ENCODE data around the gene MTHFSD. TPM values are rescaled to one million over a fixed set of nuclear protein-coding genes. Genes with fewer than 3 reads are reported as not detected.

MTHFSD gene
- total RNA-seq, 1 experiment from 2014 or later = 10.1 TPM

GRCh38 chr16:86497551-86498021 lies 57.4 kb downstream of the MTHFSD start:
- in situ Hi-C loops (cut with HindIII; ENCODE audit: low sequenced_read_pairs) = no loop called here
- DNase-seq (ENCODE audit: low spot score) = no peak

GRCh38 chr16:86496929-86497461 lies 58.0 kb downstream of the MTHFSD start:
- no peak for DNase-seq (ENCODE audit: low spot score)
- in situ Hi-C loops (cut with HindIII; ENCODE audit: low sequenced_read_pairs) = no loop called here

GRCh38 chr16:86496262-86496928 lies 58.6 kb downstream of the MTHFSD start:
- no peak for DNase-seq (ENCODE audit: low spot score)
- in situ Hi-C loops (cut with HindIII; ENCODE audit: low sequenced_read_pairs) = no loop called here

GRCh38 chr16:86495756-86496261 lies 59.2 kb downstream of the MTHFSD start:
- DNase-seq (ENCODE audit: low spot score) = no peak
- in situ Hi-C loops (cut with HindIII; ENCODE audit: low sequenced_read_pairs) = no loop called here

GRCh38 chr16:86495357-86495701 lies 59.7 kb downstream of the MTHFSD start:
- DNase-seq (ENCODE audit: low spot score) = no peak
- in situ Hi-C loops (cut with HindIII; ENCODE audit: low sequenced_read_pairs) = no loop called here

GRCh38 chr16:86494565-86495356 lies 60.3 kb downstream of the MTHFSD start:
- in situ Hi-C loops (cut with HindIII; ENCODE audit: low sequenced_read_pairs) = no loop called here
- no peak for DNase-seq (ENCODE audit: low spot score)

- in situ Hi-C loops (cut with HindIII; ENCODE audit: low sequenced_read_pairs) = no loop called here
These were observed 60.9 kb downstream of the MTHFSD start for GRCh38 chr16:86494039-86494564.

GRCh38 chr16:86492961-86493629 lies 61.9 kb downstream of the MTHFSD start:
- no peak for DNase-seq (ENCODE audit: low spot score)
- in situ Hi-C loops (cut with HindIII; ENCODE audit: low sequenced_read_pairs) = no loop called here

More at GRCh38 chr16:86494039-86494564, 60.9 kb downstream of the MTHFSD start:
- DNase-seq (ENCODE audit: low spot score) = no peak

GRCh38 chr16:86492267-86492960 lies 62.6 kb downstream of the MTHFSD start:
- in situ Hi-C loops (cut with HindIII; ENCODE audit: low sequenced_read_pairs) = no loop called here
- no peak for DNase-seq (ENCODE audit: low spot score)

GRCh38 chr16:86491640-86492023 lies 63.4 kb downstream of the MTHFSD start:
- in situ Hi-C loops (cut with HindIII; ENCODE audit: low sequenced_read_pairs) = no loop called here
- no peak for DNase-seq (ENCODE audit: low spot score)

GRCh38 chr16:86490859-86491639 lies 64.0 kb downstream of the MTHFSD start:
- no peak for DNase-seq (ENCODE audit: low spot score)
- in situ Hi-C loops (cut with HindIII; ENCODE audit: low sequenced_read_pairs) = no loop called here

- DNase-seq (ENCODE audit: low spot score) = no peak
- in situ Hi-C loops (cut with HindIII; ENCODE audit: low sequenced_read_pairs) = no loop called here
These were observed 69.3 kb downstream of the MTHFSD start for GRCh38 chr16:86485746-86486145.

- no peak for DNase-seq (ENCODE audit: low spot score)
- in situ Hi-C loops (cut with HindIII; ENCODE audit: low sequenced_read_pairs) = no loop called here
These were observed 70.8 kb downstream of the MTHFSD start for GRCh38 chr16:86484240-86484639.

- in situ Hi-C loops (cut with HindIII; ENCODE audit: low sequenced_read_pairs) = no loop called here
- no peak for DNase-seq (ENCODE audit: low spot score)
These were observed 73.4 kb downstream of the MTHFSD start for GRCh38 chr16:86481607-86482006.

GRCh38 chr16:86480444-86480843 lies 74.6 kb downstream of the MTHFSD start:
- DNase-seq (ENCODE audit: low spot score) = no peak
- in situ Hi-C loops (cut with HindIII; ENCODE audit: low sequenced_read_pairs) = no loop called here

Measured in G401 (cell line).